Endothelial cell of hepatic sinusoid (primary cell): Measurements from ENCODE around the gene MGAT1.
"Not testable (repeated sequence)": the region's sequence is repeated elsewhere in the genome, so short reads cannot be mapped to it uniquely, and the experiment has no call there.

Experiments
- in situ Hi-C: cut with HindIII; loops from 2 replicates; pipeline ENCODE4 v1.10.0; 2017; ENCODE audit warnings: low sequenced_read_pairs

Gene MGAT1

GRCh38 chr5:180787711-180788431, 14.7 kb downstream of the MGAT1 start:
- in situ Hi-C loops = no loop called here

GRCh38 chr5:180786531-180787398, 15.8 kb downstream of the MGAT1 start:
- in situ Hi-C loops = no loop called here

- in situ Hi-C loops = no loop called here
Observed at GRCh38 chr5:180785794-180786221, 16.8 kb downstream of the MGAT1 start.

GRCh38 chr5:180785121-180785781, 17.4 kb downstream of the MGAT1 start:
- in situ Hi-C loops = no loop called here

- in situ Hi-C loops = loop anchor here (5.0 kb wide), 2 partner anchors 52 to 83 kb away; no protein-coding TSS in a partner anchor
Observed at GRCh38 chr5:180784497-180785097, 18.0 kb downstream of the MGAT1 start.

- in situ Hi-C loops = loop anchor here (5.0 kb wide), 2 partner anchors 51 to 84 kb away; no protein-coding TSS in a partner anchor
Observed at GRCh38 chr5:180783340-180784052, 19.1 kb downstream of the MGAT1 start.

- in situ Hi-C loops = loop anchor here (5.0 kb wide), 2 partner anchors 50 to 85 kb away; no protein-coding TSS in a partner anchor
Observed at GRCh38 chr5:180782748-180783147, 19.9 kb downstream of the MGAT1 start.

- in situ Hi-C loops = loop anchor here (5.0 kb wide), 2 partner anchors 50 to 85 kb away; no protein-coding TSS in a partner anchor
Observed at GRCh38 chr5:180781900-180782326, 20.7 kb downstream of the MGAT1 start.

- in situ Hi-C loops = loop anchor here (5.0 kb wide), 2 partner anchors 48 to 87 kb away; no protein-coding TSS in a partner anchor
Observed at GRCh38 chr5:180779985-180780610, 22.5 kb downstream of the MGAT1 start.

GRCh38 chr5:180777475-180777874, 25.1 kb downstream of the MGAT1 start:
- in situ Hi-C loops = no loop called here

GRCh38 chr5:180776376-180776775, 26.2 kb downstream of the MGAT1 start:
- in situ Hi-C loops = no loop called here

- in situ Hi-C loops = no loop called here
Observed at GRCh38 chr5:180775624-180776023, 27.0 kb downstream of the MGAT1 start.

- in situ Hi-C loops = no loop called here
Observed at GRCh38 chr5:180771839-180772238, 30.8 kb downstream of the MGAT1 start.

- in situ Hi-C loops = no loop called here
Observed at GRCh38 chr5:180769821-180770220, 32.8 kb downstream of the MGAT1 start.

- in situ Hi-C loops = no loop called here
Observed at GRCh38 chr5:180755601-180756000, 47.0 kb downstream of the MGAT1 start.

GRCh38 chr5:180744253-180744652, 58.4 kb downstream of the MGAT1 start:
- in situ Hi-C loops = no loop called here

- in situ Hi-C loops = no loop called here
Observed at GRCh38 chr5:180742727-180743126, 59.9 kb downstream of the MGAT1 start.

GRCh38 chr5:180740953-180741352, 61.7 kb downstream of the MGAT1 start:
- in situ Hi-C loops = not testable (repeated sequence)

- in situ Hi-C loops = no loop called here
Observed at GRCh38 chr5:180739958-180740357, 62.6 kb downstream of the MGAT1 start, which contains the start of gene OR2Y1. TSS of gene OR2Y1 (minus strand) at chr5:180740058. CDS start at chr5:180740058, 0 bp downstream.
